DMS53 treated with DMSO at 0.1 percent for 48 hours (cell line): ENCODE measurements around the gene PI16.

Experiments used
- DNase-seq: peaks from one replicate; lab custom pipeline; 2025; ENCODE audit not compliant: unreplicated experiment; lab: John Stamatoyannopoulos, UW

The PI16 gene

DNA sequence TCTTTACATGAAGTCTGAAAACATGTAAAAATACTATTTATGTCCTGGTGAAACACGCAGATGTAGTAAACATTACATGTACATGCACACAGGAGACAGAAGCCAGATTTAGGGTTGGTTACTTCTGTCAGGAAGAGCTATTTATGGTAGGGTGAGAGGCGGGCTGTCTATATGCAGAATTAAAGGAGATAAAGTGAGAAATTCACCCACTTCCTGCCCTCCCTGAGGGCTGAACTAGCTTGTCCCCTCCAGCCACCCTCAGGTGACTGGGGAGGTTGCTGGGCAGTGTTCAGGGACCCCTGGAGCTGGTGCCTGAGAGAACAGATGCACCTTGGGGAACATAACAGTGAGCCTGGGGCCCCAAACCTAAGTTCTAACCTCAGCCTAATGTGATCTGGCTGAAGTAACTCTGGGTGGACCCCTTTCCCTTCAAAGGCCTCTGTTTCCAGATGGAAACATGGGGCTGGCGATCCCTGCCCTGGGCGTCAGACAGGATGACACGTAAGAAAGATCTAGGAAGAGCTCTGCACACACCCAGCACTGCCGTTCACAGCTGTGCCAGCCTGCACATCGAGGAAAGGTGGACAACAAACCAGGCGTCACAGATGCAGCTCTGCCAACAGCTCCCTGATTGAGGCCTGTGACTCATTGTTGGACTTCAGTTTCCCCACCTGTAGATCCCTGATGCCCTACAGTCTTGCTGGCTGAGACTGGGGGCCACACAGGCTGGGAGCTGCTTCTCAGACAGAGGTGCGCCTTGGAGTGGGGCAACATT lies 1.3 kb downstream of the PI16 start:
- DNase-seq, result no peak

DNA sequence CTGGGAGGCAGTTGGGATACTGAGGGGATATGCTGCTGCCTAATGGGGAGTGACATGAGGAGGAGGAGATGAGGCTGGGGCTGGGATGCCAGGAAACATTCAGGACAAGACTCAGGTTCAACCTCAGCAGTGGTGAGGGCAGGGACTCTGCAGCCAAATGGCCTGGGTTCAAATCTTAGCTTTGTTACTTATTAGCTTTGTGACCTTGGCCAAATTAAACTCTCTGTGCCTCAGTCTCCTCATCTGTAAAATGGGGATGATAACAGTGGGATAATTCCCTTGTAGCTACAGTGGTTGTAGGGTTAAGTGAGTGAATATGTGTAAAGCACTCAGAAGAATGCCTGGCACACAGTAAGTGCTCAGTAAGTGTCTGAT lies 1.9 kb downstream of the PI16 start:
- DNase-seq, result no peak

- no peak for DNase-seq
Measured at GRCh38 chr6:36957773-36958271, 3.3 kb downstream of the PI16 start.

DNA sequence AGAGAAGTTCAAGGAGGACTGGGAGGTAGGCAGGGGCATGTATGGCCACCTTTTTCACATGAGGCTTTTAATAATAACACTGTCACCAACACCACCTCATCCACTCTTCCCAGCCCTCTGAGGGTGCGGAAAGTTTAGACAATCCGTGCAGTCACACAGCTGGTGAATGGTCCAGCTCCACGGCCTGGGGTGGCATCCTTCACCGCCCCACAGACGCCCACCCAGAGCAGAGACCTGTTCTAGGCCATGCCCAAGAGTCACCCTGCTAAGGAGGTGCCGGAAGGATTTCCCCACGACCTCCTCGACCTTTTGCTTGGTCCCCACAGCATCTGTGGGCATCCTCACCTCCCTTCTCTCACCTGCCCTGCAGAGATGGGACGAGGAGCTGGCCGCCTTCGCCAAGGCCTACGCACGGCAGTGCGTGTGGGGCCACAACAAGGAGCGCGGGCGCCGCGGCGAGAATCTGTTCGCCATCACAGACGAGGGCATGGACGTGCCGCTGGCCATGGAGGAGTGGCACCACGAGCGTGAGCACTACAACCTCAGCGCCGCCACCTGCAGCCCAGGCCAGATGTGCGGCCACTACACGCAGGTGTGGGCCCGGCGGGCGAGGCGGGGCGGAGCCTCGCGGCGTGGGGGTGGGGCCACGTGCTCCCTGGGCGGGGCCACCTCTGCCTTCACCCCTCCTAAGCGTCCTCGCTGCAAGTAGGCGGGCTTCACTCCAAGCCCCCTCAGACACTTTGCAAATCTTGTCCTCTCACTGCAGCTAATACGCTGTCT lies 4.4 kb downstream of the PI16 start:
- no peak for DNase-seq

DNA sequence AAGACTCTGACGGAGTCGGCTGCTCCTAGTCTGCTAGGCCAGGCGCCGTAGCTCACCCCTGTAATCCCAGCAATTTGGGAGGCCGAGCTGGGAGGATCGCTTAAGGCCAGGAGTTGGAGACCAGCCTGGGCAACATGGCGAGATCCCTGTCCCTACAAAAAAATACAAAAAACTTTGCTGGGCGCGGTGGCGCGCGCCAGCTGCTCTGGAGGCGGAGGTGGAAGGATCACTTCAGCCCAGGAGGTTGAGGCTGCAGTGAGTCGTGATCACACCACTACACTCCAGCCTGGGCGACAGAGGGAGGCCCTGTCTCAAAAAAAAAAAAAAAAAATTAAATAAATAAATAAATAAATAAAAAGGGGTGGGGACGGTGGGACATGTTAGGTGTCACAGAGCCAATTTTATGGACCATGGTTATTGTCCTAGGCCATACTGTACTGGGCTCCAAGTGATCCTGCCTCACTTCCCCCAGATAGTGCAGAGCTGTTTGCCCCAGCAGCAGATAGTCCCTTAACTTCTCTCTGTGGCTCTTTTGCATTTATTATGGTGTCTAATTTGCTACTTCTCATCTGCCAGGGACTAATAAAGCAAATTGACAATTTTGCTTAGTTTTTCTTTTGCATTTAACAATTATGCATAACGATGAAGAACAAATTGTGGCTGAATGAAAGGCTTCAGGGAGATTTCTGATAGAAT lies 5.2 kb downstream of the PI16 start:
- no peak for DNase-seq

- no peak for DNase-seq
Measured at GRCh38 chr6:36961441-36962435, 7.2 kb downstream of the PI16 start.

GRCh38 chr6:36962874-36963273 lies 8.3 kb downstream of the PI16 start:
- DNase-seq, result no peak

DNA sequence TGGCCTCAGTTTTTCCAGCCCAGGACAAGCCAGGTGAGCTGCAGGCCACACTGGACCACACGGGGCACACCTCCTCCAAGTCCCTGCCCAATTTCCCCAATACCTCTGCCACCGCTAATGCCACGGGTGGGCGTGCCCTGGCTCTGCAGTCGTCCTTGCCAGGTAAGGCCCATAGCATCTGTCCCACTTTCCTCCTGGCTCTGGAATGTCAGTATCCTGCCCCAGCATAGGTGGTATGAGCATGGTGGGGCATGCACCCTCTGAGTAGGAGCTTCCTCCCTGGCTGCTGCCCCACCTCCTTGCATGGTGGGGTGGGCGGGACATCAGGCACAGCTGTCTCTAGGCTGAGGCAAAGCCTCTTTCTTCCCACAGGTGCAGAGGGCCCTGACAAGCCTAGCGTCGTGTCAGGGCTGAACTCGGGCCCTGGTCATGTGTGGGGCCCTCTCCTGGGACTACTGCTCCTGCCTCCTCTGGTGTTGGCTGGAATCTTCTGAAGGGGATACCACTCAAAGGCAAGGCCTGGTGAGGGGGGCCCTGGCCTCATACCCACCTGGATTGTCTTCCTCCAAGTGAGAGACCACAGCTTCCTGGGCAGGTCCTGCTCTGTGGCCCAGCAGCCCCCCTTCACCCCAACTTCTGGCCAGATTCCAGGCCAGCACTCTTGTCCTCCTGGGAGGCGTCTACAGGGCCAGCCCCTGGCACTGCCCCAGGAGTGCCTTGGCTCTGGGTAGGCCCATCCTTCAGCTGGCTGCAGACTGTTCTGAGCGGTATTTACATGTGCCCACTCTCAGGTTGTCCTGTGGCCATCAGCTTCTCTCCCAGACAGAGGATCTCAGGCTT lies 9.1 kb downstream of the PI16 start:
- no peak for DNase-seq

DNA sequence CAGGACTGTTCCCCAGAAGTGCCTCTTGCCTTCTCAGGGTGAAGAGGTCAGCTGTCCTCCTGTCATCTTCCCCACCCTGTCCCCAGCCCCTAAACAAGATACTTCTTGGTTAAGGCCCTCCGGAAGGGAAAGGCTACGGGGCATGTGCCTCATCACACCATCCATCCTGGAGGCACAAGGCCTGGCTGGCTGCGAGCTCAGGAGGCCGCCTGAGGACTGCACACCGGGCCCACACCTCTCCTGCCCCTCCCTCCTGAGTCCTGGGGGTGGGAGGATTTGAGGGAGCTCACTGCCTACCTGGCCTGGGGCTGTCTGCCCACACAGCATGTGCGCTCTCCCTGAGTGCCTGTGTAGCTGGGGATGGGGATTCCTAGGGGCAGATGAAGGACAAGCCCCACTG lies 9.8 kb downstream of the PI16 start:
- DNase-seq, result no peak

DNA sequence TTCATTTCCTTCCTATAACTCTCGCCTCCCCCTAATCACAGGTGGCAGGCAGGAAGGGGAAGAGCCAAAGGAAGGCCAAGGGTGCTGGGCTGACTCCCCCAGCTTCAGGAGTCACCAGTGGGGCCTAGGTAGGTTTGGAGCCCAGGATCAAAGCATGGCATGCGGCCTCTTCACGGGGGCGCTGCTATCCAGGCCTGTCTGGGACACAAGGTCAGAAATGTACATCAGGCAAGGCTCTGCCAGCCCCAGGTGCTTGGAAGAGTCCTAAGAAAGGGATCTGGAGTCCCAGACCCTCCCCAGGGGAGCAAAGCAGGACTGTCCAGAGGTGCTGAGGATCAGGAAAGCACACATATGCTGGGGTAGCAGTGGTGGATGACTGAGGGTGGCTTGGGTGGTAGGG lies 10.4 kb downstream of the PI16 start:
- no peak for DNase-seq

GRCh38 chr6:36967301-36967700 lies 12.8 kb downstream of the PI16 start:
- no peak for DNase-seq

DNA sequence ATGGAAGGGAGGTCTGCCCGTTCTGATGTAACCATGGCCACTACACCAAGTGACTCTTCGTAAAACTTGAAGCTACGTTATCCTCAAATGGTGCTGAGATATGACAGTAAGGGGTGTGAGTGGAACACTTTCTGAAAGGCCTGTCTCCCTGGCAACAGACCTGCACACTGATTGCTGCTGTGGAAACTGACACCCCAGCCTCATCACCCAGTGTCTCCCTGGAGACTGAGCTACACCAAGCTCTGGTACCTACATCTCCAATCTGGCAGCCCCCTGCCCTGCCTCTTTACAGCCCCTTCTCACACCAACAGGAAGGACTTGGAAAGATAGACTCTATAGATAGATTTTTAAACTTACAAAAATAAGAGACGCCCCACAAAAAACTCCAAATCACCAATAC lies 13.2 kb downstream of the PI16 start:
- DNase-seq, result no peak

DNA sequence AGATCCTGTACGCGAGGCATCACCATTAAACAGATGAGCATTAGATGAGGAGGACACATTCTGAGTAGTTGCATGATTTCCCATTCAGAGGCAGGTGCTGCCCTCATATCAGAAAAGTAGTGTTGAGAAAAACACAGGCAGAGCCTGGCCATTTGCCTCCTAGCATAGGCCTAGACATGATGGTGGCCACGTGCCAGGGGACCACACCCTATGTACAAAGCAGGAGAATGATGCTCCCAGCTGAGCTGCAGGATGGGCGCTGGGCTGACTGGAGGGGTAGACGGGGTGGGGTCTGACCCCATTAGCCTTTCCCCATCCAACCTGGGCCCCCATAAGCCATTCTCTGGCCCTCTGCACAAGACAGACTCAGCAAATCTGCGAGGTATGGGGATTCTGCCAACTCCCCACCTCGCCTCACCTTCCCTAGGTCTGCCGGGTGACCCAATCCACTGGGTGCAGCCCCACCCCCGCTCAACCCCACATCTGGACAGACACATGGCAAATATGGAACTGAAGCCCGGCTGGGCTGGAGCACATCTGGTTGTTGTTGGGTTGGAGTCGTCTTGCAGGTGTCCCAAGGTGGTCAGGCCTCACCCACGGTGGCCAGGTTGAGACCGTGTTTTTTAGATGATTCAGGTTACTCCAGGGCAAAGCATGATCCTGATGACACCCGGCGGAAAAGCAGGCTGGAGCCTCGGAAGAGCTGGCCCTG lies 13.9 kb downstream of the PI16 start:
- no peak for DNase-seq

DNA sequence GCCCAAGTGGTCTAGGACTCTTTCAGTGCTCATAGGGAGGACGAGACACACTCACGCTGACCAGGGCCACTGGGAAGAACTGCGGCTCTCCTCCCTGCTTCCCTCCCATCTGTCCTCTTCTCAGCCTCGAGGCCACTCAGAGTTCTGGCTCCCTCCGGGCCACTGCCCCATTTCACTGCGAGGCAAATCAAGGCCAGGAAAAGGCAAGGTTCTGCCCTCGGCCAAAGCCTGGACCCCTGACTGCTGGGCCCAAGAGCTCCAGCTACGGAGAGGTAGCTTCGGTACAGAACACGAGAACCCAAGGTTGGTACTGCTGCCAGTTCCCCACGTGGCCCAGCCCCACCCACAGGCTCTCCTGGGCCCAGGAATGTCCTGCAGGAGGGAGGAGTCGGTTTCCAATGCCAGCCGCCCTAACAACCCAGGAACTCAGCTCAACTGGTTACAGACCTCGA lies 14.7 kb downstream of the PI16 start:
- no peak for DNase-seq

DNA sequence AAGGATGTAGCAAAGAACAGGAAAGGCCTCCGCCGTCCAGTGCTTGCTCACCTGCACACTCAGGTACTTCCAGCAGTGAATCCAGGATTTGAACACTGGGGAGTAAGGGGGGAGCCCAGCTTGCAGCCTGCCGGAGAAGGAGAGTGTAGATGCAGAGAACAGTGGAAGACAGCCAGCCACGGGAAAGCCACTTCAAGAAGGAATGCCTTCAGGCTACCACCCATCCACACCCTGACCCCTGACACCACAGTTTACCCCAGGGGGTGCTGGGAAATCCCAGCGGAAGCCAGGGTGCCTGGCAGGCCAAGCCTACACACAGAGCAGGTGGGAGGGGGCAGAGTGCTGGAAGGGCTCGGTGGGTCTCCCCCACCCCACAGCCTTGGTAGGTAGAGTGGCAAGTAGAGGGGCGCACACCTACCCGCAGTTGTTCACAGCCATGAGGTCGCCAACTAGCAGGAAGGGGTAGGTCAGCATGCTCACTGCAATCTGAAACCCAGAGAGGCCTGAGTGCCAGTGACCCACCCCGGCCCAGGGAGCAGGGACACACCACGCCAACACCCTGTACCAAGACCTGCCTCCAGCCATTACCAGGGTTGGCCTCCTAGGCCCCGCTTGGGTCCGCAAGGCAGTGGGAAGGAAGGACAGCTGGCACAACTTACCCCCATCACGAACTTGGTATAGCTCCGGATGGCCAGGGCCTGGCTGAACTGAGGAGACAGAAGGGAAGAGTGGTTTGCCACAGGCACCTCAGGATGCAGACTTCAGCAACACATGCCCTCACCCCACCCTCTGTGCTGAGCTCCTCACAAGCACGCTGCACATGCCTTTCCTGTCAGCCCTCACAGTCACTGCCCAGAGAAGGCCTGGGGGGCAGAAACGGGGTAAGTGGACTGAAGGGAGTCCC lies 15.7 kb downstream of the PI16 start:
- DNase-seq, result no peak

GRCh38 chr6:36970892-36971842 lies 16.6 kb downstream of the PI16 start:
- DNase-seq, result no peak
